ENCODE results near the gene PRPF31. TPM values are rescaled to one million over a fixed set of nuclear protein-coding genes. Genes with fewer than 3 reads are reported as not detected.
A peak's percentile ranks its signal among the peaks of the same experiment; 100 is the strongest.

Gene PRPF31
- total and polyA plus RNA-seq, 9 of the 15 experiments (the other 6 are each of a cell fraction or from before 2014, with no cell fraction given): 5.8 to 92.2 (median 69.2) TPM

- TF ChIP-seq, protein P1, sequence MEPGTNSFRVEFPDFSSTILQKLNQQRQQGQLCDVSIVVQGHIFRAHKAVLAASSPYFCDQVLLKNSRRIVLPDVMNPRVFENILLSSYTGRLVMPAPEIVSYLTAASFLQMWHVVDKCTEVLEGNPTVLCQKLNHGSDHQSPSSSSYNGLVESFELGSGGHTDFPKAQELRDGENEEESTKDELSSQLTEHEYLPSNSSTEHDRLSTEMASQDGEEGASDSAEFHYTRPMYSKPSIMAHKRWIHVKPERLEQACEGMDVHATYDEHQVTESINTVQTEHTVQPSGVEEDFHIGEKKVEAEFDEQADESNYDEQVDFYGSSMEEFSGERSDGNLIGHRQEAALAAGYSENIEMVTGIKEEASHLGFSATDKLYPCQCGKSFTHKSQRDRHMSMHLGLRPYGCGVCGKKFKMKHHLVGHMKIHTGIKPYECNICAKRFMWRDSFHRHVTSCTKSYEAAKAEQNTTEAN (CRISPR knock-in tag; IDR thresholded peaks at IDR 0.05): no peak
- peak; percentile 95 for TF ChIP-seq POLR2A (conservative IDR thresholded peaks at IDR 0.05)
- TF ChIP-seq, protein P2, sequence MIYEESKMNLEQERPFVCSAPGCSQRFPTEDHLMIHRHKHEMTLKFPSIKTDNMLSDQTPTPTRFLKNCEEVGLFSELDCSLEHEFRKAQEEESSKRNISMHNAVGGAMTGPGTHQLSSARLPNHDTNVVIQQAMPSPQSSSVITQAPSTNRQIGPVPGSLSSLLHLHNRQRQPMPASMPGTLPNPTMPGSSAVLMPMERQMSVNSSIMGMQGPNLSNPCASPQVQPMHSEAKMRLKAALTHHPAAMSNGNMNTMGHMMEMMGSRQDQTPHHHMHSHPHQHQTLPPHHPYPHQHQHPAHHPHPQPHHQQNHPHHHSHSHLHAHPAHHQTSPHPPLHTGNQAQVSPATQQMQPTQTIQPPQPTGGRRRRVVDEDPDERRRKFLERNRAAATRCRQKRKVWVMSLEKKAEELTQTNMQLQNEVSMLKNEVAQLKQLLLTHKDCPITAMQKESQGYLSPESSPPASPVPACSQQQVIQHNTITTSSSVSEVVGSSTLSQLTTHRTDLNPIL (CRISPR knock-in tag; IDR thresholded peaks at IDR 0.05): no peak
- no peak for TF ChIP-seq CEBPB (tag; IDR thresholded peaks at IDR 0.05)
- TF ChIP-seq ELF1 (tag; IDR thresholded peaks at IDR 0.05): peak; percentile 90
- peak; percentile 84 for TF ChIP-seq RBFOX2 (IDR thresholded peaks at IDR 0.05; ENCODE audit: low read depth, low read length)
- no peak for TF ChIP-seq TCF7L2 (IDR thresholded peaks at IDR 0.05; ENCODE audit: low read depth, low read length)
- TF ChIP-seq TGIF2 (CRISPR knock-in tag; IDR thresholded peaks at IDR 0.05): no peak
- TF ChIP-seq, protein P3, sequence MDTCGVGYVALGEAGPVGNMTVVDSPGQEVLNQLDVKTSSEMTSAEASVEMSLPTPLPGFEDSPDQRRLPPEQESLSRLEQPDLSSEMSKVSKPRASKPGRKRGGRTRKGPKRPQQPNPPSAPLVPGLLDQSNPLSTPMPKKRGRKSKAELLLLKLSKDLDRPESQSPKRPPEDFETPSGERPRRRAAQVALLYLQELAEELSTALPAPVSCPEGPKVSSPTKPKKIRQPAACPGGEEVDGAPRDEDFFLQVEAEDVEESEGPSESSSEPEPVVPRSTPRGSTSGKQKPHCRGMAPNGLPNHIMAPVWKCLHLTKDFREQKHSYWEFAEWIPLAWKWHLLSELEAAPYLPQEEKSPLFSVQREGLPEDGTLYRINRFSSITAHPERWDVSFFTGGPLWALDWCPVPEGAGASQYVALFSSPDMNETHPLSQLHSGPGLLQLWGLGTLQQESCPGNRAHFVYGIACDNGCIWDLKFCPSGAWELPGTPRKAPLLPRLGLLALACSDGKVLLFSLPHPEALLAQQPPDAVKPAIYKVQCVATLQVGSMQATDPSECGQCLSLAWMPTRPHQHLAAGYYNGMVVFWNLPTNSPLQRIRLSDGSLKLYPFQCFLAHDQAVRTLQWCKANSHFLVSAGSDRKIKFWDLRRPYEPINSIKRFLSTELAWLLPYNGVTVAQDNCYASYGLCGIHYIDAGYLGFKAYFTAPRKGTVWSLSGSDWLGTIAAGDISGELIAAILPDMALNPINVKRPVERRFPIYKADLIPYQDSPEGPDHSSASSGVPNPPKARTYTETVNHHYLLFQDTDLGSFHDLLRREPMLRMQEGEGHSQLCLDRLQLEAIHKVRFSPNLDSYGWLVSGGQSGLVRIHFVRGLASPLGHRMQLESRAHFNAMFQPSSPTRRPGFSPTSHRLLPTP (IDR thresholded peaks at IDR 0.05; ENCODE audit: borderline replicate concordance, extremely low read depth, insufficient read length): no peak
- TF ChIP-seq NBN (IDR thresholded peaks at IDR 0.05; ENCODE audit: low read depth): peak; percentile 94
- TF ChIP-seq ZNF609 (CRISPR knock-in tag; IDR thresholded peaks at IDR 0.05; ENCODE audit: borderline replicate concordance): peak; percentile 38; the same call in 1 of the 2 replicates
- no peak for TF ChIP-seq HNRNPK (IDR thresholded peaks at IDR 0.05; ENCODE audit: low read depth, low read length, poor library complexity, severe bottlenecking)
- TF ChIP-seq ATF1 (CRISPR knock-in tag; IDR thresholded peaks at IDR 0.05): peak; percentile 99
- TF ChIP-seq ATF1 (tag; IDR thresholded peaks at IDR 0.05): peak; percentile 100
- TF ChIP-seq, protein P4, sequence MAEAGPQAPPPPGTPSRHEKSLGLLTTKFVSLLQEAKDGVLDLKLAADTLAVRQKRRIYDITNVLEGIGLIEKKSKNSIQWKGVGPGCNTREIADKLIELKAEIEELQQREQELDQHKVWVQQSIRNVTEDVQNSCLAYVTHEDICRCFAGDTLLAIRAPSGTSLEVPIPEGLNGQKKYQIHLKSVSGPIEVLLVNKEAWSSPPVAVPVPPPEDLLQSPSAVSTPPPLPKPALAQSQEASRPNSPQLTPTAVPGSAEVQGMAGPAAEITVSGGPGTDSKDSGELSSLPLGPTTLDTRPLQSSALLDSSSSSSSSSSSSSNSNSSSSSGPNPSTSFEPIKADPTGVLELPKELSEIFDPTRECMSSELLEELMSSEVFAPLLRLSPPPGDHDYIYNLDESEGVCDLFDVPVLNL (CRISPR knock-in tag; IDR thresholded peaks at IDR 0.05; ENCODE audit: low read depth): no peak
Measured at GRCh38 chr19:54115109-54116063, at the start of gene PRPF31, which contains the start of gene TFPT (continued).
